Keratinocyte (primary cell): Measurements from ENCODE around the gene S100B.

Source experiments
- CTCF ChIP-seq, 3 experiments: IDR thresholded peaks in 1 of 3; conservative IDR thresholded peaks in 1 of 3; optimal IDR thresholded peaks in 1 of 3; 2 replicates in 2 of 3; 3 replicates in 1 of 3; pipeline versions ENCODE3 to v1.5.1; 2011; ENCODE audit warnings: low read length in 3 of 3, mild to moderate bottlenecking in 3 of 3, moderate library complexity in 2 of 3, control low read depth in 1 of 3, inconsistent platforms in 1 of 3; ENCODE audit not compliant: insufficient read depth in 2 of 3; ENCODE audit errors: extremely low read depth in 1 of 3
- EZH2 ChIP-seq: IDR thresholded peaks from one replicate; pipeline ENCODE4 v1.6.1; 2012; ENCODE audit warnings: inconsistent platforms, mild to moderate bottlenecking, low read length, moderate library complexity

DNA sequence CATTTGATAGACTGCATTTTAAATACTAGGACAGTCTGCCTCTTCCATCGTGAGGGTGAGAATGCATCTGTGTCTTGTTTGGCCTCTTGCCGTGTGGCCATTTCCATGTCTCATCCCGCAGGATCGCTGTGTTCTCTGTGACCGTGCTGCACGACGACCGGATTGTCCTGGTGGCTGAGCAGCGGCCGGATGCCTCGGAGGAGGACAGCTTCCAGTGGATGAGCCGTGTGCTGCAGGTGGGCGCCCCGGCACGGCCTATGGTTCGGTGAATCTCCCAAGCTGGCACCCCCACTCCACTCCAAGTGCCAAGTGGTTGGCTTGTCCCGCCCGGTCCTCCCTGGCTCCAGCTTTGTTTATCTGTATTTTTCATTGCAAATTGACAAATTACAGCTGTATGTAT, 55.2 kb downstream of the S100B start:
- TF ChIP-seq CTCF (optimal IDR thresholded peaks at IDR 0.05 in 1 of 3, IDR thresholded peaks at IDR 0.05 in 1 of 3, conservative IDR thresholded peaks at IDR 0.05 in 1 of 3; ENCODE audit: extremely low read depth in 1 of 3, insufficient read depth in 2 of 3, low read length in 3 of 3), result no peak
- no peak for TF ChIP-seq EZH2
